K562 (cell line): ENCODE results near the gene CGREF1. TPM values are rescaled to one million over a fixed set of nuclear protein-coding genes. Genes with fewer than 3 reads are reported as not detected.
A peak's percentile ranks its signal among the peaks of the same experiment; 100 is the strongest.

ENCODE experiments used
- CTBP1 ChIP-seq: fragments of 450-650 bp; IDR thresholded peaks from 2 replicates; pipeline ENCODE4 v1.6.1; 2016; ENCODE audit warnings: borderline replicate concordance
- DPF2 ChIP-seq: fragments of 450-650 bp; IDR thresholded peaks from 2 replicates; pipeline ENCODE4 v1.6.1; 2016
- ELK3 ChIP-seq: fragments of 450-650 bp; formaldehyde crosslinking; IDR thresholded peaks from 2 replicates; pipeline ENCODE4 v1.4.0; 2020; ENCODE audit warnings: mild to moderate bottlenecking
- HDAC2 ChIP-seq: fragments of 450-650 bp; IDR thresholded peaks from 2 replicates; pipeline ENCODE4 v1.6.1; 2016; ENCODE audit warnings: mild to moderate bottlenecking
- MAFF ChIP-seq: IDR thresholded peaks from 2 replicates; pipeline ENCODE4 v1.6.1; 2012; ENCODE audit warnings: low read length, improper control_type of control experiment
- PCBP2 ChIP-seq: fragments of 200-400 bp; formaldehyde crosslinking; IDR thresholded peaks from 2 replicates; pipeline ENCODE4 v1.6.1; 2018; ENCODE audit warnings: low read length, low read depth, mild to moderate bottlenecking, moderate library complexity; ENCODE audit not compliant: poor library complexity, severe bottlenecking
- PKNOX1 ChIP-seq: fragments of 450-650 bp; IDR thresholded peaks from 2 replicates; pipeline ENCODE4 v1.6.1; 2016
- SIN3A ChIP-seq, 2 experiments: fragments of 150-350 bp in 1 of 2; IDR thresholded peaks; 2 replicates each; pipeline ENCODE4 v1.6.1; 2011 to 2016; ENCODE audit warnings: borderline replicate concordance in 2 of 2, low read depth in 2 of 2, low read length in 2 of 2, mild to moderate bottlenecking in 2 of 2, moderate library complexity in 2 of 2; ENCODE audit not compliant: control insufficient read depth in 1 of 2
- SMARCA5 ChIP-seq: fragments of 450-650 bp; IDR thresholded peaks from 2 replicates; pipeline ENCODE4 v1.6.1; 2016
- ZFX ChIP-seq: sonication (generic); formaldehyde crosslinking; IDR thresholded peaks from 2 replicates; pipeline ENCODE4 v1.8.0; 2022; ENCODE audit warnings: mild to moderate bottlenecking, missing genetic modification reagents, moderate library complexity
- ZNF146 ChIP-seq: IDR thresholded peaks from one replicate; pipeline ENCODE4 v1.6.1; 2018; ENCODE audit warnings: missing compliant biosample characterization; ENCODE audit not compliant: unreplicated experiment
- ZNF407 ChIP-seq: fragments of 450-650 bp; IDR thresholded peaks from 2 replicates; pipeline ENCODE4 v1.6.1; 2016; ENCODE audit warnings: low read depth
- ZNF511 ChIP-seq: sonication (generic); formaldehyde crosslinking; IDR thresholded peaks from 2 replicates; pipeline ENCODE4 v1.8.0; 2022; ENCODE audit warnings: mild to moderate bottlenecking, missing genetic modification reagents
- ZNF583 ChIP-seq: fragments of 250-450 bp; sonication (Bioruptor Pico); IDR thresholded peaks from 2 replicates; pipeline ENCODE4 v1.4.0; 2020
- ZNF695 ChIP-seq: fragments of 450-650 bp; formaldehyde crosslinking; IDR thresholded peaks from 2 replicates; pipeline ENCODE4 v1.4.0; 2020; ENCODE audit warnings: mild to moderate bottlenecking, moderate library complexity
- ZNF740 ChIP-seq, 3 experiments: fragments of 200-800 bp in 1 of 3; sonication (Bioruptor generic) in 1 of 3; sonication (generic) in 1 of 3; formaldehyde crosslinking in 1 of 3; IDR thresholded peaks; 2 replicates each; pipeline versions ENCODE4 v1.6.1 to v1.8.0; 2016 to 2022; ENCODE audit warnings: mild to moderate bottlenecking in 2 of 3, missing compliant biosample characterization in 2 of 3, missing genetic modification characterization in 2 of 3, missing genetic modification reagents in 1 of 3
- polyA plus RNA-seq, 8 experiments: library from polyadenylated mRNA; depleted of rRNA in 4 of 8; stranded (reverse) in 5 of 8; unstranded in 3 of 8; fragments of >200 nt; fragmentation: Nextera tagmentation in 2 of 8; fragmentation: Illumina TruSeq in 1 of 8; extraction: Ambion mirVana in 2 of 8; extraction: Trizol in 1 of 8; gene quantifications; 2 replicates each; pipeline versions ENCODE4 v1.2.1 to v1.2.3, GENCODE V29; 2011 to 2014; ENCODE audit warnings: inconsistent platforms in 1 of 8, missing spikeins in 1 of 8
- total RNA-seq, 7 experiments: library from RNA; depleted of rRNA in 6 of 7; stranded (reverse); fragments of >200 nt in 6 of 7; fragmentation: Illumina TruSeq in 2 of 7; extraction: Trizol in 2 of 7; gene quantifications; 2 replicates each; pipeline versions ENCODE4 v1.2.1 to v1.2.3, GENCODE V29; 2011 to 2021; ENCODE audit warnings: low replicate concordance in 1 of 7

Gene CGREF1
- total and polyA plus RNA-seq, 9 of the 15 experiments (the other 6 are each of a cell fraction or from before 2014, with no cell fraction given): 0.07 to 0.50 (median 0.37) TPM

GRCh38 chr2:27092696-27093429, 26.1 kb downstream of the CGREF1 start (continued):
- TF ChIP-seq DPF2 (peak; percentile 84), SIN3A (IDR thresholded peaks at IDR 0.05; ENCODE audit: borderline replicate concordance in 2 of 2, control insufficient read depth in 1 of 2, low read depth in 2 of 2, low read length in 2 of 2) (no peak), ZFX (CRISPR knock-in tag) (peak; percentile 22; the same call in 1 of the 2 replicates), MAFF (no peak), CTBP1 (peak; percentile 98), PCBP2 (no peak), ZNF583 (CRISPR knock-in tag) (peak; percentile 86; the same call in 1 of the 2 replicates), PKNOX1 (no peak), ZNF740 (CRISPR knock-in tag; IDR thresholded peaks at IDR 0.05) (no peak), ZNF740 (tag; IDR thresholded peaks at IDR 0.05) (peak in 1 of 2 experiments; percentile 56; a peak in 1 of 4 replicates), ZNF146 (CRISPR knock-in tag) (no peak), HDAC2 (peak; percentile 84), ZNF511 (CRISPR knock-in tag) (no peak), ELK3 (CRISPR knock-in tag) (no peak), ZNF407 (no peak), SMARCA5 (no peak), ZNF695 (no peak)
